PFSK-1 (cell line): ENCODE measurements around the gene FAHD2A.

Experiments used
- FOXP2 ChIP-seq: optimal IDR thresholded peaks from 2 replicates; pipeline ENCODE3; 2011; ENCODE audit warnings: borderline replicate concordance, control low read depth, inconsistent platforms; ENCODE audit not compliant: insufficient read depth; ENCODE audit errors: extremely low read length, extremely low read depth
- POLR2AphosphoS5 ChIP-seq: IDR thresholded peaks from 2 replicates; pipeline ENCODE4 v1.6.1; 2012; ENCODE audit warnings: low read depth, mild to moderate bottlenecking, control low read depth, low read length, moderate library complexity
- SIN3A ChIP-seq: IDR thresholded peaks from 2 replicates; pipeline ENCODE4 v1.6.1; 2012; ENCODE audit warnings: mild to moderate bottlenecking, low read length, moderate library complexity, borderline replicate concordance; ENCODE audit not compliant: insufficient read depth
- TAF1 ChIP-seq: IDR thresholded peaks from 2 replicates; pipeline ENCODE4 v1.6.1; 2012; ENCODE audit warnings: low read length, control low read depth, borderline replicate concordance; ENCODE audit not compliant: insufficient read depth

DNA sequence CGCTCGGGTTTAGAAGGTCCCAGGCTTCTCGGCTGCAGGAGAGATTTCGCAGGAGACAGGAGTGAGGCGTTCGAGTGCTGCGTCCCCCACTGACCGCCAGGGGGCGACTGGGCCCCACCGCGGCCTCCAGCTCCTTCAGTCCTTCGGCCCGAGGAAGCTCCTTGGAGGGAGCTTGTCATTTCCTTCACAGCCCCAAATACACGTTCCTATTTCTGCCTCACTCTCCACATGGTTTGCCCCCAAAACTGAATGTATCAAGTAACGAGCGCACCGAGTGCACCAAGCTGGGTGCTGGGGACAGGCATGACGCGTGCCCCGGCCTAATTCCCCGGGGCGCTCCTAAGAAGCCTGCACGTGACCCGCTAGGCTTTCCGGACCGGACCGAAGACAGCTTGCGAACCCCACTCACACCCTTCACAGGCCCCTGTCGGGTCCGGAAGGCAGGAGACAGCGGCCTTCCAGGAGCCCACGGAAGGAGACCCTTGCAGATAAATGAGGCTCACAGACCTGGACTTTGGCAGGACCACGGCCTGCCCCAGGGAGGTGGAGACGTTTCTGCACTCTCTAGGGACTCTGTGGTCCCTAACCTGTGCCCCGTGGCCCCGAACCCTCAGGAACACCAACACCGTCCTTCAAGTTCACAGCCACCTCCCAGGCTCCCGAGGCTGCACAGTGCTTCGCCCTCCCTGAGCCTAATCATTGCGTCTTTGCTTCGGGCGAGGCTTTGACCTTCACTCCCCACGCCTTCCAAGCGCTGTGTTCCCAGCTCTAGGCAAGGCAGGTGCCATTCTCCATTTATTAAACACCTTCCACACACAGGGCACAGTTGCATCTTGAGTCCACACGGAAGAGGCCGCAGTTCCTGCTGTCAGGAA, 13.0 kb upstream of the FAHD2A start:
- no peak for TF ChIP-seq TAF1
- no peak for TF ChIP-seq POLR2AphosphoS5
- peak; percentile 6 for TF ChIP-seq FOXP2
- TF ChIP-seq SIN3A = no peak
